HepG2 (cell line): ENCODE data around the gene LSMEM2. TPM values are rescaled to one million over a fixed set of nuclear protein-coding genes. Genes with fewer than 3 reads are reported as not detected.

Experiments used
- ATAC-seq: fragments of 200-7000 bp; cut with Tn5 transposase; 3 replicates; pipeline ENCODE4 v1.9.1; 2020; ENCODE audit warnings: mild to moderate bottlenecking, moderate library complexity
- BruUV-seq: library from RNA; stranded (reverse); fragments of 400-500 nt; replicated peaks from 2 replicates; lab custom pipeline; 2021; lab: Mats Ljungman, UMichigan
- CTCF ChIA-PET: fragments of 300-600 bp; formaldehyde crosslinking; extraction: SDS; loops from one replicate; lab custom pipeline; 2021; ENCODE audit warnings: low total read pairs, inconsistent platforms, low intra/inter-chr PET ratio; lab: Yijun Ruan, JAX
- POLR2A ChIA-PET: fragments of 350-600 bp; sonication (Branson Sonifier 250); formaldehyde crosslinking; loops from one replicate; lab custom pipeline; 2020; ENCODE audit warnings: antibody characterized with exemption, inconsistent platforms; lab: Yijun Ruan, JAX
- DNase-seq: peaks from one replicate; pipeline ENCODE4 v3.0.0-alpha.2; 2015; ENCODE audit warnings: low spot score
- FAIRE-seq: peaks from 3 replicates; lab custom pipeline; 2011; peaks lifted over from hg19 to GRCh38; lab: Jason Lieb, UNC
- H2AFZ ChIP-seq: one replicate; pipeline ENCODE4 v1.6.1; 2011; ENCODE audit warnings: low read length, inconsistent platforms
- H3K27ac ChIP-seq: fragments of 300-600 bp; 3 replicates; pipeline ENCODE4 v1.8.0; 2011; ENCODE audit warnings: mixed run types, mild to moderate bottlenecking, mixed read lengths, low read length, inconsistent platforms; ENCODE audit not compliant: insufficient read depth; ENCODE audit errors: extremely low read length
- H3K27me3 ChIP-seq, 2 experiments: fragments of 200-600 bp in 1 of 2; 2 replicates in 1 of 2; 3 replicates in 1 of 2; pipeline versions ENCODE4 v1.6.0 to v1.8.0; 2011; ENCODE audit warnings: low read length in 2 of 2, mild to moderate bottlenecking in 2 of 2, moderate library complexity in 2 of 2, inconsistent platforms in 1 of 2; ENCODE audit not compliant: insufficient read depth in 2 of 2, control insufficient read depth in 1 of 2
- H3K36me3 ChIP-seq, 2 experiments: fragments of 200-600 bp in 1 of 2; replicated peaks in 1 of 2; 2 replicates in 1 of 2; 3 replicates in 1 of 2; pipeline versions ENCODE4 v1.5.1 to v1.8.0; 2011; ENCODE audit warnings: low read length in 2 of 2, inconsistent platforms in 1 of 2; ENCODE audit not compliant: insufficient read depth in 2 of 2, control insufficient read depth in 1 of 2
- H3K4me1 ChIP-seq: 2 replicates; pipeline ENCODE4 v1.5.1; 2012; ENCODE audit warnings: low read length, inconsistent platforms; ENCODE audit not compliant: insufficient read depth
- H3K4me2 ChIP-seq: 2 replicates; pipeline ENCODE4 v1.6.0; 2011; ENCODE audit warnings: low read depth, low read length, inconsistent platforms
- H3K4me3 ChIP-seq, 3 experiments: fragments of 200-600 bp in 1 of 3; sonication (generic), shearing (Covaris generic) in 1 of 3; replicated peaks in 1 of 3; 2 replicates each; pipeline ENCODE4 v1.5.1; 2011 to 2016; ENCODE audit warnings: low read length in 3 of 3, inconsistent platforms in 2 of 3, low read depth in 2 of 3, mild to moderate bottlenecking in 2 of 3, control low read depth in 1 of 3, mixed read lengths in 1 of 3; ENCODE audit not compliant: insufficient read depth in 1 of 3
- H3K79me2 ChIP-seq: one replicate; pipeline ENCODE4 v1.6.1; 2011; ENCODE audit warnings: low read length, inconsistent platforms; ENCODE audit not compliant: insufficient read depth
- H3K9ac ChIP-seq: 2 replicates; pipeline ENCODE4 v1.6.0; 2011; ENCODE audit warnings: mild to moderate bottlenecking, low read depth, low read length, inconsistent platforms; ENCODE audit not compliant: insufficient read depth
- H3K9me3 ChIP-seq: 2 replicates; pipeline ENCODE4 v1.5.1; 2012; ENCODE audit warnings: mild to moderate bottlenecking, low read length
- H4K20me1 ChIP-seq: 2 replicates; pipeline ENCODE4 v1.6.0; 2011; ENCODE audit warnings: inconsistent platforms, mild to moderate bottlenecking, low read length, moderate library complexity; ENCODE audit not compliant: insufficient read depth
- ARID4A ChIP-seq: sonication (generic); formaldehyde crosslinking; IDR thresholded peaks from 2 replicates; pipeline ENCODE4 v1.5.0; 2020; ENCODE audit warnings: mild to moderate bottlenecking, missing genetic modification reagents, borderline replicate concordance
- KDM6A ChIP-seq: IDR thresholded peaks from 2 replicates; pipeline ENCODE4 v1.6.1; 2016; ENCODE audit warnings: low read depth
- SKI ChIP-seq: fragments of 450-650 bp; IDR thresholded peaks from one replicate; pipeline ENCODE4 v1.6.1; 2018; ENCODE audit warnings: mild to moderate bottlenecking; ENCODE audit not compliant: partially characterized antibody
- ZNF550 ChIP-seq: sonication (generic); formaldehyde crosslinking; IDR thresholded peaks from 2 replicates; pipeline ENCODE4 v1.4.0; 2020; ENCODE audit warnings: mild to moderate bottlenecking, missing genetic modification reagents, borderline replicate concordance
- WGBS: methylation state at CpG from one replicate; pipeline ENCODE4 v1.1.6; 2017; ENCODE audit warnings: low lambda C conversion rate; 5-methylcytosine and 5-hydroxymethylcytosine counted together
- in situ Hi-C: cut with HindIII; loops from 2 replicates; pipeline ENCODE4 v1.10.0; 2017; ENCODE audit warnings: low pct_unique_long_range_greater_than_20kb; ENCODE audit not compliant: extremely low pct_ligation_motif_present
- intact Hi-C: fragments of 100-400 bp; cut with micrococcal nuclease; formaldehyde crosslinking; loops from one replicate; pipeline ENCODE4 v1.10.0; 2022; ENCODE audit not compliant: unreplicated experiment
- polyA plus RNA-seq, 8 experiments: library from polyadenylated mRNA; depleted of rRNA in 3 of 8; stranded (reverse) in 7 of 8; unstranded in 1 of 8; fragments of >200 nt; fragmentation: Illumina TruSeq in 4 of 8; extraction: Trizol in 4 of 8; gene quantifications; 2 replicates each; pipeline versions ENCODE4 v1.2.1 to v1.2.3, GENCODE V29; 2011 to 2016; ENCODE audit warnings: low read depth in 4 of 8, missing spikeins in 1 of 8, mixed read lengths in 1 of 8; ENCODE audit not compliant: insufficient read depth in 1 of 8
- total RNA-seq, 5 experiments: library from RNA; depleted of rRNA; stranded (reverse); fragments of >200 nt; fragmentation: Illumina TruSeq; extraction: Trizol; gene quantifications; 2 replicates each; pipeline ENCODE4 v1.2.3, GENCODE V29; 2016; ENCODE audit warnings: low read depth in 1 of 5

The LSMEM2 gene
- total and polyA plus RNA-seq, 2 of the 13 experiments (the other 11 are each of a cell fraction or from before 2014, with no cell fraction given): 0.07 to 0.41 TPM

- Histone ChIP-seq H3K27ac (no peak overlapping the region), H3K4me1 (peaks cover 28% of the 10 kb centered on the region), H2AFZ (no peak overlapping the region), H3K27me3 (no peaks in the 10 kb centered on the region), H4K20me1 (no peaks in the 10 kb centered on the region), H3K36me3 (peaks cover 22 to 40% of the 10 kb centered on the region in 2 experiments), H3K9me3 (no peaks in the 10 kb centered on the region), H3K79me2 (peaks cover 15% of the 10 kb centered on the region), H3K9ac (no peak overlapping the region), H3K4me2 (no peak overlapping the region), H3K4me3 (no peak overlapping the region)
- in situ Hi-C loops: no loop called here
- no peak for FAIRE-seq
- TF ChIP-seq SKI (no peak), ARID4A (0 out of 2 replicates have a peak, but pooled peaks have one; percentile 31), KDM6A (CRISPR knock-in tag) (no peak), ZNF550 (CRISPR knock-in tag) (no peak)
- BruUV-seq: no TSS peak
- ChIA-PET CTCF (no interaction called here), POLR2A (no interaction called here)
- no peak for ATAC-seq
- WGBS: 98% methylated on average over 6 of the region's 16 CpGs
- intact Hi-C loops: no loop called here
- DNase-seq: no peak
Measured at GRCh38 chr3:50290161-50290641, 11.3 kb downstream of the LSMEM2 start.
